Activated CD4-positive, alpha-beta T cell treated with anti-CD3 and anti-CD28 coated beads, Interleukin-2, amount 50 U/mL, for 16 hours (primary cell): ENCODE results near the gene SPANXN3.
"Not testable (repeated sequence)": the region's sequence is repeated elsewhere in the genome, so short reads cannot be mapped to it uniquely, and the experiment has no call there.

Source experiments
- DNase-seq: peaks from one replicate; pipeline ENCODE4 v3.0.0-alpha.2; 2020

SPANXN3 gene, protein sequence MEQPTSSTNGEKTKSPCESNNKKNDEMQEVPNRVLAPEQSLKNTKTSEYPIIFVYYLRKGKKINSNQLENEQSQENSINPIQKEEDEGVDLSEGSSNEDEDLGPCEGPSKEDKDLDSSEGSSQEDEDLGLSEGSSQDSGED

GRCh38 chrX:143517375-143517774 lies at the start of gene SPANXN3:
TSS of gene SPANXN3 (minus strand) at chrX:143517475. CDS start at chrX:143517391, 84 bp downstream.
- not testable (repeated sequence) for DNase-seq

DNA sequence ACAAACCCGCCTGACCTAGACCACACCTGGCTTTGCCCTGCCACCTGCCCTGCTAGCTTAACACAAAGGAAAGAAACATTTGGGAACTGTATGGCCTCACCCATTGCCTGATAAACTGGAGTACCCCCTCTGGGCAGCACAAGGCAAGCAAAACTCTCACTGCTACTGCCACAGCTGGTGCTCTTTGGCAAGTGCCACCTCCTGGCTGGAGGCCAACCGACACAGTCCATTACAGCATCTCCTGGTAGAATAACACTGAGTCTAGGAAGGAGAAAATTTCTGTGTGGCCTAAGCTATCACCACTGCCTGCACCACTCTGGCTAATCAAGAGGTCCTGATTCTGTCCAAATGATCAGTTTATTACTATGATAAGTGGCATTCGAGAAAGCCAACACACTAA lies 18.9 kb upstream of the SPANXN3 start:
- DNase-seq, result no peak

DNA sequence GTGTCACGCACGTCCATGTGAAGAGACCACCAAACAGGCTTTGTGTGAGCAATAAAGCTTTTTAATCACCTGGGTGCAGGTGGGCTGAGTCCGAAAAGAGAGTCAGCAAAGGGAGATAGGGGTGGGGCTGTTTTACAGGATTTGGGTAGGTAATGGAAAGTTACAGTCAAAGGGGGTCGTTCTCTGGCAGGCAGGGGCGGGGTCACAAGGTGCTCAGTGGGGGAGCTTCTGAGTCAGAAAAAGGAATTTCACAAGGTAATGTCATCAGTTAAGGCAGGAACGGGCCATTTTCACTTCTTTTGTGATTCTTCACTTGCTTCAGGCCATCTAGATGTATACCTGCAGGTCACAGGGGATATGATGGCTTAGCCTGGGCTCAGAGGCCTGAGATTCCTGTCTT lies 15.1 kb downstream of the SPANXN3 start:
- not testable (repeated sequence) for DNase-seq

DNA sequence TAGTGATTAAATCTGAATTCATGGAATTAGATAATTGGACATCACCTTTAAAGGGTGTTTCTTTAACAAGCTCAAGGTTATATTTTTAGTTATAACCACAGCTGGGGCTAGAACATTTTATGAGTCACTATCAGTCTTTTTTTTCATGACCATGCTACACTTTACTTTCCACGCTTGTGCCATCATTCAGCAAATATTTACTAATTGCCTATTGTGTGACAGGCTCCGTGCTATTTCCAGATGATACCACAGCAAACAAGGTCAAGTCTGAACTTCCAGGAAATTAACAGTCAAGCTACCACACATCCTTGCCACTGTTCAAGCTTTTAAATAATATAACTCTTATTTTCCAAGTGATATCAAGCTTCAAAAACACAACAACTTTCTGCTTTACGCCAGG lies 16.5 kb downstream of the SPANXN3 start:
- DNase-seq, result no peak

DNA sequence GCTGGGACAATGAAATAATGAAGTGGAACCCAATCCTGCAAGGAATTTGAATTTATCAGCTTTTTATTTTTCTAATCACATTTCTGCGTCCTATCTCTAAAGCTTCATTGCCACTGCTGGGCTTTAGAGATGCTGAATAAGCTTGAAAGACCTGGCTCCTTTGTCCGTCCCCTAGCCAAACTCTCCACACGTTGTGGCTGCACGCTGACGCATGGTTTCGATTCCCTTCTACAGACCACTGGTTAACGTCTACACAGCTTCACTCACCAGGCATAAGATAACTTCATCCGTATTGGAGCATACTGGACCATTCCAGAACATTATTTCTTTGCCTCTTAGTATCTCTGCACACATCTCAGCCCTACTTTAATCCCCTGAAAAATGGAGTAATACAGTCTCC lies 31.2 kb downstream of the SPANXN3 start:
- no peak for DNase-seq

DNA sequence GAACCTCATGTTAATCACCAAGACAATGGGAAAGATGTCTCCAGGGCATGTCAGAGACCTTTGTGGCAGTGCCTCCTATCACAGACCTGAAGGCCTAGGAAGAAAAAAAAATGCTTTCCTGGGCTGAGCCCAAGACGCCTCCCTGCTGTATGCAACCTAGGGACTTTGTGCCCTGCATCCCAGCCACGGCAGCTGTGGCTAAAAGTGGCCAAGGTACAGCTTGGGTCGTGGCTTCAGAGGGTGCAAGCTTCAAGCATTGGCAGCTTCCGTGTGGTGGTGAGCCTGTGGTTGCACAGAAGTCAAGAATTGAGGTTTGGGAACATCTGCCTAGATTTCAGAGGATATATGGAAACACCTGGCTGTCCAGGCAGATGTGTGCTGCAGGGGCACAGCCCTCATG lies 40.5 kb downstream of the SPANXN3 start:
- DNase-seq, result no peak

GRCh38 chrX:143472347-143472938 lies 44.8 kb downstream of the SPANXN3 start:
- DNase-seq, result no peak

DNA sequence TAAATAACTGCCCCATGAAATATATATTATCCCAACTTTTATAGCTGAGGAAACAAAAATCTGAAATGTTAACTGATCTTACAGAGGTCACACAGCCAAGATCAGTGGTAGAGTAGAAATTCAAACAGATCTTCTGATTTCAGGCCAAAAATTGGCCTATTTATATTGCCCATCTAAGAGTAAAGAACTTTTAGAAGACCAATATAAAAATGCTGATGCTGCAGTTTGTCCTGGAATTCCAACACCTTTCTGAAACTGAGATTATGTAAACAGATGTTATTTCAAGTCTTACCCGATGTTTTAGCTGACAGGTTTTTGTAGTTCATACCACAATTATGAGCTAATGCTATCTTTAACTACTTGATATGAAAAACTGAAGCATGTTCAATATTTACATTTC lies 51.1 kb downstream of the SPANXN3 start:
- no peak for DNase-seq

DNA sequence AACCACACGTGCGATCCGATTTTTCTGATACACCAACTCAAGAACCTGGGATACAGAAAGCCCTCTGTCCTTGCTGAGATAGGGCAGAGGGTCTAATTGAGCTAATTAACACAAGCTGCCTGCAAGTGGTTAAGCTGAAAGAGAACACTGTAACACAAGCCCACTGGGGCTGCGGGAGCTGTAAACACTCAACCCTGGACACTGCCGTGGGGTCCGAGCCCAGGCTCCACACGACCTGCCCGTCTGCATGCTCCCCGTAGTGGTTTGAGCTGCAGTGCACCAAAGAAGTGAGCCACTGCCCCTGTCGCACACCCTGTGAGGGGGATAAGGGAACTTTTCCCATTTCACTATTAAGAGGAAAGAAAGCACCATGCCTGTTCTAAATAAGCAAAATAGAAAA lies 54.6 kb downstream of the SPANXN3 start:
- no peak for DNase-seq

DNA sequence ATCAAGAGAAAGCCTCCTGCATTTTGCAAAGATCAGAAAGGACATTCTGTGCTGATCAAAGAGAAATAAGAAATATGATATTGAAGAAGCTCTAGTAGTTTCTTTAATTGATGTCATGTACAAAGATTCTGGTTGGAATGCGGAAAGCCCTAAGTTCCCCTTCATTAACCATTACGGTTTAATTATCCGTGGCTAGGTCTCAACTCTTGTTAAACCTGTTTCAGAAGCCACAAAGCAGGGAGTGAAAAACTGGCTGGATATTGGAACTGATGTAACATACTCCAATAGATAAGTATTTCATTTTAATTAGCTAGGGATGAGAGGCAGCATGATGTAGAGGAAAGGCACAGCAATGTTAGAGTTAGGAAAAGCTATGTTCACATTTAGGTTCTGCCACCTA lies 55.7 kb downstream of the SPANXN3 start:
- no peak for DNase-seq
